ENCODE data around the gene INSYN1.

DNA sequence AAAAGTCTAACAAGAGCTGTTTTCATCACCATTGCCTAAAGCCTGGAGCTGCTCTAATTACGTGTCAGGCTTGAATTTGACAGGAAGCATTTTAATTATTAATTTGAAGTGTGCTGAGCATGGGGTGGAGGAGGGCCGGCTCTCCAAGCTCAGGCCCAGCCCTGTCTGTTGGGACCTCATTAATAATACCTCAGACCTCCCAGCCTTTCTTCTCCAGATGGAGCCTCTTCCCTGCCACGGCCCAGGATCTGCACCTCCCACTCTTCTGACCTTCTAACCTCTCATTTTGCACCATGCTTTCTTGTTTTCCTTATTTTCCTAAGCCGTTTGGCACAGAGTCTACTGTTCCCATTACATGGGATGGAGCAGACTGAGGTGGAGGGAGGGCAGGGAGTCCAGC, 30.0 kb downstream of the INSYN1 start:
- TF ChIP-seq, protein P1, sequence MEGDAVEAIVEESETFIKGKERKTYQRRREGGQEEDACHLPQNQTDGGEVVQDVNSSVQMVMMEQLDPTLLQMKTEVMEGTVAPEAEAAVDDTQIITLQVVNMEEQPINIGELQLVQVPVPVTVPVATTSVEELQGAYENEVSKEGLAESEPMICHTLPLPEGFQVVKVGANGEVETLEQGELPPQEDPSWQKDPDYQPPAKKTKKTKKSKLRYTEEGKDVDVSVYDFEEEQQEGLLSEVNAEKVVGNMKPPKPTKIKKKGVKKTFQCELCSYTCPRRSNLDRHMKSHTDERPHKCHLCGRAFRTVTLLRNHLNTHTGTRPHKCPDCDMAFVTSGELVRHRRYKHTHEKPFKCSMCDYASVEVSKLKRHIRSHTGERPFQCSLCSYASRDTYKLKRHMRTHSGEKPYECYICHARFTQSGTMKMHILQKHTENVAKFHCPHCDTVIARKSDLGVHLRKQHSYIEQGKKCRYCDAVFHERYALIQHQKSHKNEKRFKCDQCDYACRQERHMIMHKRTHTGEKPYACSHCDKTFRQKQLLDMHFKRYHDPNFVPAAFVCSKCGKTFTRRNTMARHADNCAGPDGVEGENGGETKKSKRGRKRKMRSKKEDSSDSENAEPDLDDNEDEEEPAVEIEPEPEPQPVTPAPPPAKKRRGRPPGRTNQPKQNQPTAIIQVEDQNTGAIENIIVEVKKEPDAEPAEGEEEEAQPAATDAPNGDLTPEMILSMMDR (conservative IDR thresholded peaks at IDR 0.05; ENCODE audit: low read length), result no peak
- no peak for TF ChIP-seq EZH2phosphoT487 (IDR thresholded peaks at IDR 0.05; ENCODE audit: borderline replicate concordance, low read depth, low read length)
